Inferior parietal cortex (tissue), 1 donor: Measurements from ENCODE around the gene ISG15.
"Not testable (repeated sequence)": the region's sequence is repeated elsewhere in the genome, so short reads cannot be mapped to it uniquely, and the experiment has no call there.

Experiments
- DNase-seq: peaks from one replicate; pipeline ENCODE4 v3.0.0-alpha.2; 2016; ENCODE audit errors: extremely low spot score

ISG15 gene

DNA sequence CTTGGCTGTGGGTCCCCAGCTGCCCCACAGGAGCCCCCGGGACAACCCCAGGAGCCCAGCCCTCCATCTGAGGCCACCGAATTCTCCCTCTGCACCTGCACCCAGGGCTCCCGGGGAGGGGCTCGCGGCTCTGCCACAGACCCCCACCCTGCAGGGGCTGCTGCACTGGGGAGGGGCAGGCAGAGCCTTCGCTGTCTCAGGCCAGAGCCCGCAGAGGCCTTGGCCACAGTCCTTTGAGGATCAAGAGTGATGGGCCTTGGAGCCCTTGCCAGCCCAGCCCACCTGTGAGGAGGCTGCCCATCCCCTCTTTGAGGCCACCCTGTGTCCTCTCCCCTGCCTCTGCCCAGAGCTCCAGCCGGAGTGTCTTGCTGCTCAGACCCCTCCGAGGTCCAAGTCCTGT lies 37.9 kb upstream of the ISG15 start:
- DNase-seq: no peak

DNA sequence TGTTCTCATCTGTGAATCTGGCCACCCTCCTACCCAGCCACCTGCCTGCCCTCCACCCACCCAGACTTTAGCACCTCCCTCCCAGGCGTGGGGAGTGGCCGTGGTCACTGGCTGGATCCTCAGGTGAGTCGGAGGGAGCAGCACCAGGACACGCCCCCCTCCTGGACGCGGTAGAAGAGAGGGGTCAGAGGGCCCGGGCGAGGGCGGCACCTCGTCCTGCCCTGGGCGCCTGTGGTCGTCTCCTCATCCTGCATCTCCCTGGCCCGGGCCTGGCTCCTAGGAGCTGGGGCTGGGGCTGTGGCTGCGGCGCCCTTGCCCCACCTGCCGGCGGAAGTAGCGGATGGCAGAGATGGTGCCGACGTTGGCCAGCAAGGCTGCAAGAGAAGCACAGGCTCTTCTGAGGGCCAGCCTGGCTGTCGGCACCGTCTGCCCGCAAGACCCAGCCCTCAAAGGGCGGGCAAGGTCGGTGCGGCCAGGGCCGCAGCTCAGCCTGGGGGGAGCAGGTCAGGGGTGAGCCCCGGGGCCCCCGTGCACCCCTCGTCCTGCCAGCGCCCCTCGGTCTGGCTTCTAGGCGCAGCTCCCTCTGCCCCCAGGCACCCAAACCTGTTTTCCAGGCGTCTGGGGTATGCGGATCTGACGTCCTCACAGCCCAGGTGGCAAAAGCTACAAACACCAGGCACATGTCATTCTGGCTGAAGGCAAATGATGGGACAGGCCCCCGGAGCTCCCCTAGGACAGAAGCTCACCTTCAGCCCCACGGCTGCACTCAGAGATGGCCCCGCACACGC lies 37.2 kb upstream of the ISG15 start:
- DNase-seq: no peak

DNA sequence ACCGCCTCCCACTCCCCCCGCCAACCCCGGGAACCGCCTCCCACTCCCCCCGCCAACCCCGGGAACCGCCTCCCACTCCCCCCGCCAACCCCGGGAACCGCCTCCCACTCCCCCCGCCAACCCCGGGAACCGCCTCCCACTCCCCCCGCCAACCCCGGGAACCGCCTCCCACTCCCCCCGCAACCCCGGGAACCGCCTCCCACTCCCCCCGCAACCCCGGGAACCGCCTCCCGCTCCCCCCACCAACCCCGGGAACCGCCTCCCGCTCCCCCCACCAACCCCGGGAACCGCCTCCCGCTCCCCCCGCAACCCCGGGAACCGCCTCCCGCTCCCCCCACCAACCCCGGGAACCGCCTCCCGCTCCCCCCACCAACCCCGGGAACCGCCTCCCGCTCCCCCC lies 36.5 kb upstream of the ISG15 start:
- DNase-seq: not testable (repeated sequence)

DNA sequence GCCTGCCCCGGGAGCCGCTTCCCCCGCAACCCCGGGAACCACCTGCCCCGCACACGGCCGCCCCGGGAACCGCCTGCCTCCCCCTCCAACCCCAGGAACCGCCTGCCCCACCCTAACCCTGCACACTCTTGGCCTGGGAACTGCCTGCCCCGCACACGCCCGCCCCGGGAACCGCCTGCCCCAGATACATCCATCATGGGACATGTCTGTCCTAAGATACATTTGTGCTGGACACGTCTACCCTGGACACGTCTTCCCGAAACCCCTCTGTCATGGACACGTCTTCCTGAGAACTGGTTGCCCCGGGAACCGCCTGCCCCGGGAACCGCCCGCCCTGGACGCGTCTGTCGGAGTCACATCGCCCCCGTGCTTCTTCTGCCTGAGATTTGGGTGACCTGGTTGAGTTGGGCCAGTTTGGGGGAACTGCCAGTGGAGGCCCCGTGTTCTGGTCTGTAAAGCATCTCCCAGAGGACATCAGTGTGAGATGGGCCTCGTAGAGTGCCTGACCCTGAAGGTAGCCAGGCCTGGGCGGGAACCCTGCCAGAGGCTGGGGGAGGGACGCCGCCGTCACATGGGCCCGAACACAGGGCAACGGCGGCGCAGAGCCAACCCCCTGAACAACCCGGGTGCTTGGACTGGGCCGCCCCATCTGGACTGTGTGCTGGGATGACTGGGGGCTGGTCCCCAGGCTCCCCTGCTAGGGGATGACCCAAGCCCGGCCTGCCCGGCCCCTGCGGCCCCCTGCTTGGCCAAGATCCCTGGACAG lies 35.0 kb upstream of the ISG15 start:
- DNase-seq: no peak

DNA sequence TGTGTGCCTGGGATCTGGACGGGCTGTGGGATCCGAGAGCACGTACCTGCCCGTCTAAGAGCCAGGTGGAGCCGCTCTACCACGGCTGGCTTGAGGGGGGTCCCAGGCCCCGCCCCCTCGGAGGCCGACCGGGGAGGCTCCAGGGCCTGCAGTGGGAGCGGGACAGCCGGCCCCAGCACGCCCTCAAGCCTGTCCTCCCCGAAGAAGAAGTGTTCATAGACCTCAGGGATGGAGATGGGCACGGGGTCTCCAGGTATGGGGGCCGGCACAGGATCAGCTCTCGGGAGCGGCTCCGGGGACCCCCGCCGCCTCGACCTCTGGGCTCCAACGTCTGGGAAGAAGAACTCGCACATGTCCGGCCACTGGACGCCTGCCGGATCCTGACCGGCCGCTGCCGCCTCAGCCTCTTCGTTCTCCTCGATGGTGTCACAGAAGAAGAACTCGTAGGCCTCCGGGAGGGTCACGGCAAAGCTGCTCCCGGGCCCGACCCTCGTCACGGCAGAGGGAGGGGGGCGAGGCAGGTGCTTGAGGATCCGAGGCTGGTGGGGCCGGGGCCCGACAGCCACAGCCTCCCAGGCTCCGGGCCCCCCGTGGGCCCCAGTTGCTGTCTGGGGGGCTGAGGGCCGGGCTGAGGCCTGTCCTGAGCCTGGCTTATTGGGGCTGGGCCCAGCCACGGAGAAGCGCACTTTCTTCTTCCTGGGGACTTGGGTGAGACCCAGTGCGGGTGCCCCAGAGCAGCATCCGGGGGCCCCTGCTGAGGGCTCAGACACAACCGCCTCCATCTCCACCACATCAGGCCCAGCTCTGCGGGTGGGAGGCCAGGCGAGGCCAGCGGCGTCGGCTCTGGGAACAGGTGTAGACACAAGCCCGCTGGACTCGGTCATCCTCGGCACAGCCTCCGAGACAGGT lies 34.2 kb upstream of the ISG15 start:
- DNase-seq: no peak

DNA sequence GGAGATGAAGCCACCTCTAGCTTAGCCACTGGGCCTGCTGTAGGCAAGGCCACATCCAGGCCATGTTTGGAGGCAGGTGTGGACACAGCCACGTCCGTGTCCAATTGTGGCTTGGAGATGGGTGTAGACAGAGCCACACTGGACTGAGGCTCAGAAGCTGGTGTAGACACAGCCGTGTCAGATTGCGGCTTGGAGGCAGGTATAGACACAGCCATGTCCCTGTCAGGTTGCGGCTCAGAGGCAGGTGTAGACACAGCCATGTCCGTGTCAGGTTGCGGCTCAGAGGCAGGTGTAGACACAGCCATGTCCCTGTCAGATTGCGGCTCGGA lies 33.6 kb upstream of the ISG15 start:
- no peak for DNase-seq

DNA sequence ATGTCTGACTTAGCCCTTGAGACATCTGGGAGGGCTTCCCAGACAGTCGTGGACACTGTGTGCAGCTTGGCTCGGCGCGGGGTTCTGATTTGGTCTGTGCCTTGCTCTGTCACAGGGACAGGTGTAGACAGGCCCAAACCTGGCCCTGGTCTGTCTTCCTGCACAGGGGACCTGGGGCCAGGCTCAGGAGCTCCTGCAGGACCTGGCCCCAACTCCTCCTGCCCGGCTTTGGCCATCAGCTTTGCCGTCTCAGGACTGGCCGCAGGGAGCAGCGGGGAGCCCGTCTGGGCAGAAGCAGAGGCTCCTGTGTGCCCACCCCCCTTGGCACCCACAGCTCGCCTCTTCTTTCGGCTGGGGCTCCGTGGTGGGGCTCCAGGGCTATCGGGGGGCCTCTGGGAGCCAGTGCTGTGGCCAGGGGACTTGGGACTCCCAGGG lies 33.1 kb upstream of the ISG15 start:
- DNase-seq: no peak

DNA sequence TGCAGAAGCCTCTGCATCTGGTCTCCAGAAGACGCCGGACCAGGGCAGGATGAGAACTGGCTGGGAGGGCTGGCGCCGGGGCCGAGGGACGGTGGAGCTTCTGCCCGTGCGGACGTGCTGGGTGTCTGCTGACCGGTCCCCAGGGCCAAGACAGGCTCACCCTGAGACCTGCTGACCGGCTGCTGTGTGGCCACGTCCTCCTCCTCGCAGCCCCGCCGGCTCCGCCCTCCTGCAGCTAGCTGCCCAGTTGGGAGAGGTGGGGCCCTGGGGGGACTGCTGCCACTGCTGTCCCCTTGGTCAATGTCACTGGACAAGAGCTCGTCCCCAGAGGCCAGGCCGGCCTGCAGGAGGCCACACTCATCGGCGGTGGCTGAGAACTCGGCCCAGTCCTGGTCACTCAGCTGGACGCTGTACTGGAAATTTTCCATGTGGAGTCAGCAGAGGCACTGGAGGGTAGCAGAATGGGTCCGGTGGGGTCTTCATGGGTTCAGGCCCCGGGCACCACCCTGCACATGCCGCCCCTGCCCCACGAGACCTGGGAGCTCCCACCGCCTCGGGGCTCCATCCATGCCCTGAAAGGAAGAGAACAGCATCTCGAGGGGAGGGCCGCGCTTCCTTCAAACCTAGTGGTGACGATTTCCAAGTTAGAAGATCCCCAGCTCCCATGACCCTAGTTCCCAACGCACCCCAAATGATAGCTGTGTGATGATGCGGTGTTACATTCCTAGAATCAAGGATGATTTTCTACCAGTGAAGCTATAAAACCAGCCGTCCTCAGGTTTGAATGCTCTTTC lies 32.5 kb upstream of the ISG15 start:
- no peak for DNase-seq

DNA sequence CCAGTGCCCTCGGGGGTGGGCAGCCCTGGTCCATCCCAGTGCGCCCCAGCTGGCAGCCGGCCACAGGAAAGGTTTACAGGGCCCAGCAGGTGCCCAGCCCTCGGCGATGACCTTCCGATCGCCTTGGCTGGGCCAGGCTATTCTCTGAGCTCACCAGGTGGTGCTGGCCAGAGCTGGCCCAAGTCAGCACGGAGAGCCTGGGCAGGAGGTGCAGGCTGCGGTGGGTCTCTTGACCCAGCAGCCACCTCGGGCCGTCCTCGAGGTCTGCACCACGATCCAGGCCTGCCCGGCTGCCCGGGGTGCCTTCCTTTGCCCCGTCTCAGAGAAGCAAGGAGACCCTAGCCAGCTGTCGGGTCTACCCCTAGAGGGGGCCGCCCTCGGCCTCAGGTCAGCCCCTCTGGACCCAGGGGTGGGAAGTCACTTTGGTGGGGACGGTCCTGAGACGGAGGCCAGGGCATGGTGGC lies 31.8 kb upstream of the ISG15 start:
- no peak for DNase-seq

DNA sequence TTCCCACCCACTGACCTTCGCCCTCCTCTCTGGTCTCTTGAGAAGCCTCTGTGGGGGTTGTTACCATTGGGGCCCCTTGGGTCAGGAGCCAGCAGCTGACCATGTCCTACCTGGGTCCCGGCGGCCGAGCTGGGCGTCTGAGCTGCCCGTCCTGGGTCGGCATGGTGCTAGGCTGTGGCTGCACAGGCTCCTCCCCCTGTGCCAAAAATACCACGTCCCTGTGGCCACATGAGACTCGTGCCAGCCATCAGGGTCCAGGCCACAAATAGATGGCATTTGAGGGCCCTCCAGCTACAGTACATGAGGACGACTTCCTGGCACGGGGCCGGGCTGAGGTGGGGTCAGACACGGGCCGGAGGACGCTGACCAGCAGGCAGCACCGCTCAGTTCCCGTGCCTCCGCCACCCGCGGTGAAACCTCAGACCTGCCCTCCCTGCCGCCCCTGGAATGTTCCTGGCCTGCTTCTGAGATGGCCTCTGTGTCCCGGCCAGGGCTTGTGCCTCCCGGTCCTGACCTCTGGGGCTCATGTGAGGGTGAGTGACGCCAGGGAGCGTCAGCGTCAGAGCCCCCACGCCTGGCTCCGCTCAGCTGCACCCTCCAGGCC lies 31.2 kb upstream of the ISG15 start, which contains the start of gene PERM1:
Gene PERM1, minus strand, starts transcription at position 139 of the 604 bp plus-strand sequence. CDS start 1,064 bp downstream, outside the sequence.
- DNase-seq: no peak

DNA sequence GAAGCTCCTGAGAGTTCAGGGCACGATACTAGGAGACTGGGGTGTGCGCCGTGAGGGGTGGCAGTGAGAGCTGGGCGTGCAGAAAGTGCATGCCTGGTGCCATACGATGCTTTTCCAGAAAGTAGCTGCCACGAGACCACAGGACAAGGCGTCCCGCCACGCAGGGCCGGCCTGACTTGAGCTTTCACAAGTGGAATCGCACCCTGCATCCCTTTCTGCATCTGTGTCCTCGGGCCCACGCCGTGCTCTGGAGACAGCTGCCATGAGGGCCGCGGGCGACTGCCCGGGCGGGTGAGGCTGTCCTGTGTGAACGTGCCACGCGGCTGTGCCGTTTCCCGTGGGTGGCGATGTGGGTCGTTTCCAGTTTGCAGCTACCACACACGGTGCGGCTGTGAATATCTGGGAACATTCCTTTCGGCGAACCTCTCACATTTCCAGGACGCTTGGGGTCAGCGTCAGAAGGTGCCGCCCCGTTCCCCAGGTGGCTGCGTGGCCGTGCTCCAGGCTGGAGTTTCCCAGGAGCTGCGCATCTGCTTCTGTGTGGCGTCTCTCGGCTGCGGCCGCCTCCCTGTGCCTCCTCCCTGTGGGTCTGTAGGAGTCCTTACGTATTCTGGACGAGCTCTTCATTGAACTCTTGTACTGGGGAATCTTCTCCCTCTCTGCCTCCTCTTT lies 30.4 kb upstream of the ISG15 start:
- no peak for DNase-seq

DNA sequence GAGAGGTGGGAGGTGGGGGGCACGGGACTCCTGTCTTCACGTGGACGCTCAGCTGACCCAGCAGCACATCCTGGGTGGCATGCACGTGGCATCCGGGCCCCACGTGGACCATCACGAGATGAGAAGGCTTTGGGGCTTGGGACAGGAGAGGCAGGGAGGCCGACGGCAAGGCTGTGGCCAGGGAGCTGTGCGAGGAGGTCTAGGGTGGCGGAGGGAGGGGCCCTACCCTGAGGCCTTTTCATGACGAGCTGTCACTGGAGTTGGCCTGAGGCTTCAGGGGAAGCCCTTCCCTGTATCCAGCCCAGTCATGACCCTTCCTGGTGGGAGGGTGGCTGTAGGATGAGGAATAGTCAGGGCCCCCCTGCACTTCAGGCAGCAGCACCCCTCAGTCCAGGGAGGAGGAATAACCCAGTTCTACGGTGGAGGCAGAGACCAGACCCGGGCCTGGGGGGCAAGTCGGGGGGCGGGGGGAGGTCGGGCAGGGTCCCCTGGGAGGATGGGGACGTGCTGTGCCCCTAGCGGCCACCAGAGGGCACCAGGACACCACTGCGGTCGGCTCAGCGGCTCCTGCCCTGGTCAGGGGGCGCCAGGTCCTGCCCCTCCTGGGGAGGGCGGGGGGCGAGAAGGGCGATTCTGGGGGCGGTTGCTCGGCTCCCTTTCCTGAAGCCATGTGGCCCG lies 29.4 kb upstream of the ISG15 start:
- no peak for DNase-seq

DNA sequence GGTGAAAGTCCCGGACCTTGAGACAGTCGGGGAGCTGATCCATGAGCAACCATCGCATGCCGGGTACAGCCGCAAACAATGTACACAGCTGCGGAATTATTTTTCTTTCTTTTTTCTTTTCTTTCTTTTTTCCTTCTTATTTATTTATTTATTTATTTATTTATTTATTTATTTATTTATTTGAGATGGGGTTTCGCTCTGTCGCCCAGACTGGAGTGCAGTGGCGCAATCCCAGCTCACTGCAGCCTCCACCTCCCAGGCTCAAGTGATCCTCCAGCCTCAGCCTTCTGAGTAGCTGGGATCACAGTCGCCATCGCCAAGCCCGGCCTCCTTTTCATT lies 28.9 kb upstream of the ISG15 start:
- no peak for DNase-seq

DNA sequence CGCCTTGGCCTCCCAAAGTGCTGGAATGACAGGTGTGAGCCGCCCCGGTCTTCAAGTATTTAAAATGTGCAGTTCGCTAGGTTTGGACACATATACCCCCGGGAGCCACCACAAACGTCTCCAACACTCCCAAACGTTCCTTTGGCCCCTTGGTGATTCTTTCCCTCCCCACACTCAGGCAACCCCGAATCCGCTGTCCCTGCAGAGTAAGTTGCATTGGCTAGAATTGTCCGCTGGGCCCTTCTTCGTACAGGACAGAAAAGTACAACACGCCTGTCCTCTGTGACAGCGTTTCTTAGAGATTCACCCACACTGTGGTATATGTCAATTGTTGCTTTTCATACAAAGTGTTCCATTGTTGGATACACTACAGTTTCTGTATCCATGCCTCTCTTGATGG lies 28.2 kb upstream of the ISG15 start:
- DNase-seq: no peak

DNA sequence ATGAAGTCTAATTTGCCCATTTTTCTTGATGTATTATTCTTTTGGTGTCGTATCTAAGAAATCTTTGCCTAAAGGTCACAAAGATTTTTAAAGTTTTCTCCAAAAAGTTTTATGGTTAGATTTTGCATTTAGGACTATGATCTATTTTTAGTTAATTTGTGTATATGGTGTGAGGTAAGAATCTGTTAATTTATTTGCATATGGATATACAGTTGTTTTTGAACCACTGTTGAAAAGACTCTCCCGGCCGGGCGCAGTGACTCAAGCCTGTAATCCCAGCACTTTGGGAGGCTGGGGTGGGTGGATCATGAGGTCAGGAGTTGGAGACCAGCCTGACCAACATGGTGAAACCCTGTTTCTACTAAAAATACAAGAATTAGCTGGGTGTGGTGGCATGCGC lies 25.2 kb upstream of the ISG15 start:
- DNase-seq: not testable (repeated sequence)

DNA sequence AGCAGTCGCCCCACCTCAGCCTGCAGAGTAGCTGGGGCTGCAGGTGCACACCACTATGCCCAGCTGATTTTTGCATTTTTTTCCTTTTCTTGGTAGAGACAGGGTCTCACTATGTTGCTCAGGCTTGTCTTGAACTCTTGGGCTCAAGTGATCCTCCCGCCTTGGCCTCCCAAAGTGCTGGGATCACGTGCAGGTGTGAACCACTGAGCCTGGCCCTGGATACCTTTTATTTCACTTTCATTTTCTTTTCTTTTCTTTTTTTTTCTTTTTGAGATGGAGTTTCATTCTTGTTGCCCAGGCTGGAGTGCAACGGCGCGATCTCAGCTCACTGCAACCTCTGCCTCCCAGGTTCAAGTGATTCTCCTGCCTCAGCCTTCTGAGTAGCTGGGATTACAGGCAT lies 22.0 kb upstream of the ISG15 start:
- not testable (repeated sequence) for DNase-seq

DNA sequence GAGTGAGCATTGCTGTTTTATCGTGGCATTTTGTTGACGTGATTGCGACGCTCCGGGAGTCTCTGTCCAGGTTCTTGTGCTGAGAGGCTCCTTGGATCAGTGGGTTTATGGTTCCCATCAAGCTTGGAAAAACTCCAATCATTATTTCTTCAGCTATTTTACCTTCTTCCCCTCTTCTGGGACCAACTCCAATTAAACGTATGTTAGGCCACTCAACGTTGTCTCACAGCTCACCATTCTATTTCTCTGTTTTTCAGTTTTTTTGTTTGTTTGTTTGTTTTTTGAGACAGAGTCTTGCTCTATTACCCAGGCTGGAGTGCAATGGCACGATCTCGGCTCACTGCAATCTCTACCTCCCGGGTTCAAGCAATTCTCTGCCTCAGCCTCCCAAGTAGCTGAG lies 21.4 kb upstream of the ISG15 start:
- no peak for DNase-seq

DNA sequence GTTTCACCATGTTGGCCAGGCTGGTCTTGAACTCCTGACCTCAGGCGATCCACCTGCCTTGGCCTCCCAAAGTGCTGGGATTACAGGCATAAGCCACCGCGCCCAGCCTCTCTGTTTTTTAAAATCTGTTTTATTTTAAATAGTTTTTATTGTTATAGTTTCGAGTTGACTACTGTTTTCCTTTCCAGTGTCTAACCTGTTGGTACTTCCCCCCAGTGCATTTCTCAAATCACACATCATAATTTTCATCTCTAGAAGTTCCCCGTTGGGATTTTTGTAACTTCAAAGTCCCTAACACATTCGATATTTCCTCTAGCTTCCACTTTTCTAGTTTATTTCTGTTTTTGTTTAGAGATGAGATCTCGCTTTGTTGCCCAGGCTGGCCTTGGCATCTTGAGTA lies 20.9 kb upstream of the ISG15 start:
- no peak for DNase-seq

DNA sequence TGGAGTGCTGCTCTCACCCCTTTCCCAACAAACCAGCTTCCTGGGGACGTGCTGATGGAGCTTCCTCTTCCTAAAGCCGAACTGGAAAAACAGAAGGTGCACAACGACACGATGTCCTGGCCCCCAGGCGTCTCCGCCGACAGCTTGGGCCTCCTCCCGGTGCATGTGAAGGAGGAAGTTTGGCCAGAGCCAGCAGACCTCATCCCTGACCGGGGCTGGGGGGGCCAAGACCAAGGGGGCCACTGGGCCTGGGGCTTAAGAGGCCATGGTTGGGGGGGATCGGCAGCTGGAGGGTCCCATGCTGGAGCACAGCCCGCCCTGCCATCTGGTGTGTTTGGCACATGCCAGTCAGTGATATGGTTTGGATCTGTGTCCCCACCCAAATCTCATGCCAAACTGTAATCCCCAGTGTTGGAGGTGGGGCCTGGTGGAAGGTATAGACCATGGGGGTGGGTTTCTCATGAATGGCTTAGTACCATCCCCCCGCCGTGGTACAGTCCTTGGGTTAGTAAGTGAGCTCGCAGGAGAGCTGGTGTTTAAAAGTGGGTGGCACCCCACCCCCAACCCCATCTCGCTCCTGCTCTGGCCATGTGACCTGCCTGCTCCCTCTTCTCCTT lies 19.8 kb upstream of the ISG15 start:
- no peak for DNase-seq
